Astrocyte of the spinal cord (primary cell): ENCODE results near the gene MMP24OS.

Experiments
- DNase-seq: peaks from one replicate; pipeline ENCODE4 v3.0.0; 2011; ENCODE audit warnings: low read depth, low spot score
- H3K4me3 ChIP-seq: 2 replicates; pipeline ENCODE4 v1.5.1; 2011; ENCODE audit warnings: low read depth, mild to moderate bottlenecking, low read length, moderate library complexity
- CTCF ChIP-seq: IDR thresholded peaks from 2 replicates; pipeline ENCODE4 v1.5.1; 2012; ENCODE audit warnings: low read depth, mild to moderate bottlenecking, low read length, inconsistent platforms
- in situ Hi-C: cut with HindIII; loops from 2 replicates; pipeline ENCODE4 v1.10.0; 2017; ENCODE audit warnings: low sequenced_read_pairs

Gene MMP24OS

GRCh38 chr20:35248641-35249475, 29.1 kb downstream of the MMP24OS start:
- no peak for DNase-seq
- H3K4me3 ChIP-seq = no peak overlapping the region
- in situ Hi-C loops = no loop called here
- no peak for TF ChIP-seq CTCF

GRCh38 chr20:35246723-35247122, 31.2 kb downstream of the MMP24OS start:
- in situ Hi-C loops = no loop called here
- no peak for DNase-seq
- no peak overlapping the region for H3K4me3 ChIP-seq
- TF ChIP-seq CTCF = no peak

- in situ Hi-C loops = no loop called here
- no peak for TF ChIP-seq CTCF
- H3K4me3 ChIP-seq = no peak overlapping the region
- DNase-seq = no peak
Measured at GRCh38 chr20:35243986-35244385, 33.9 kb downstream of the MMP24OS start.

GRCh38 chr20:35243317-35243716, 34.6 kb downstream of the MMP24OS start:
- TF ChIP-seq CTCF = no peak
- no peak overlapping the region for H3K4me3 ChIP-seq
- in situ Hi-C loops = no loop called here
- DNase-seq = no peak

- no peak for DNase-seq
- in situ Hi-C loops = no loop called here
- TF ChIP-seq CTCF = no peak
- H3K4me3 ChIP-seq = no peak overlapping the region
Measured at GRCh38 chr20:35240811-35241293, 37.1 kb downstream of the MMP24OS start.

- in situ Hi-C loops = no loop called here
- no peak overlapping the region for H3K4me3 ChIP-seq
- no peak for DNase-seq
- no peak for TF ChIP-seq CTCF
Measured at GRCh38 chr20:35240083-35240810, 37.7 kb downstream of the MMP24OS start.
